Coronary artery (tissue), 2 donors: Measurements from ENCODE around the gene LONP2.

Experiments used
- DNase-seq: peaks from one replicate; pipeline ENCODE4 v3.0.0-alpha.2; 2017; ENCODE audit warnings: low spot score
- H3K27ac ChIP-seq, 2 donors: fragments of 200-600 bp; sonication (generic); one replicate each; pipeline ENCODE4 v1.5.1; 2016 to 2019
- H3K4me3 ChIP-seq: fragments of 200-600 bp; sonication (generic); 2 replicates; pipeline ENCODE4 v1.5.1; 2016; ENCODE audit warnings: mild to moderate bottlenecking, moderate library complexity
- CTCF ChIP-seq: fragments of 200-600 bp; sonication (generic); IDR thresholded peaks from one replicate; pipeline ENCODE4 v1.5.1; 2019; ENCODE audit warnings: antibody characterized with exemption

LONP2 gene

GRCh38 chr16:48330841-48331192 is 86.7 kb downstream of the LONP2 start:
- TF ChIP-seq CTCF, result no peak
- DNase-seq, result no peak
- no peak overlapping the region for H3K4me3 ChIP-seq
- no peak overlapping the region for H3K27ac ChIP-seq

DNA sequence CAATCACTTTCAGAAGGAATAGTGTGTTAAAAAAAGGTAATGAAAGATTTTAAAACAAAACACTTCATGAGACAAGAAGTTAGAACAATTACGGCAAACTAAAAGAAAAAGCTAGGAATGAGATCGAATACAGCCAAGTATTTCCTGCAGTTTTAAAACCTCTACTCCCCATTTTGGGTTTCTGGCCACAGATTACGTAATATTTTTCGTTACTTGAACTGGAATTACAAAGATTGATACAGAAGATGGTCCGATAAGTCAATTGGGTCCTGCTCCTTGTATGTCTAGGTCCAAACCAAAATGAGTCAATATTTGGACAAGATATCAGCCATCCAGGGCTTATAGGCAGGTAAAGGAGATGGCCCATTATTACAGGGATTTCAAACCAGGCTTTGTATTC is 88.9 kb downstream of the LONP2 start:
- H3K4me3 ChIP-seq, result no peak overlapping the region
- no peak for DNase-seq
- TF ChIP-seq CTCF, result no peak
- H3K27ac ChIP-seq, result no peak overlapping the region

GRCh38 chr16:48334325-48334724 is 90.2 kb downstream of the LONP2 start:
- Histone ChIP-seq H3K4me3 (no peak overlapping the region), H3K27ac (no peak overlapping the region)
- TF ChIP-seq CTCF, result no peak
- DNase-seq, result no peak

DNA sequence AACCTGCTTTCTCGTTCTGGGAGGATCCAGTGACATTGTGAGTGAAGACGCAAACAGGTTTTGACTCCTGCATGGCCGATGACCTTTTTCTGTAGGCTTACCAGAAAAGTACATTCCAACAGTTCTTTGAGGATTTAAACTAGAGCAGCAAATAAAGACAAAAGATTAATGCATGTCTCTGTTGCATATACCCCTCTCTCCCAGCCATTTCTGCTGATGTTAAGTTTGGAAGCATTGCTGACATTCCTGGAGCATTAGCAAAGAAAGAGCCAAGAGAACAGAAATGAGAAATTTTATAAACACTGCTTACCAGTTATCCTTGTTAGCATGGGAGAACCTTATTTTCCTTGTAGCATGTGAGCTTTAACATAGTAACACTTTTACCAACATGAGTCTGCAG is 91.9 kb downstream of the LONP2 start:
- DNase-seq, result no peak
- H3K4me3 ChIP-seq, result no peak overlapping the region
- no peak for TF ChIP-seq CTCF
- no peak overlapping the region for H3K27ac ChIP-seq

DNA sequence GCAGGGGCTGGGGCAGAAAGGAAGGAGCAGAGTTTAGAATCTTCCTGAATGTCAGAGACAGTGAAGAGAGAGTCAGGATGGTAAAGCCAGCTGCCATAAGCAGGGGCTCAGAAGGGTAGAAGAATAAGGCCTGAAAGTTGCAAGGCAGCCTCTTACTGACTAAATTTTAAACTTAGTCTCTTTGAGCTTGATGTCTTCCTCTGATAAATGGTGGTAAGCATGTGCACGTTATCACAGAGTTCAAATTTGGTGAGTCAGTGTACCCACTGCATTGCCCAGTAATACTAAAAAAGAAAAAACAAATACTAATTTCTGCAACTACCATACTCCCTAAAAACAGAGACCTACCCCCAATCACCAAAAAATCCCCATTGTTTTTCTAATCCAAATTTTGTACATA is 96.0 kb downstream of the LONP2 start:
- no peak overlapping the region for H3K27ac ChIP-seq
- no peak overlapping the region for H3K4me3 ChIP-seq
- no peak for TF ChIP-seq CTCF
- DNase-seq, result no peak

DNA sequence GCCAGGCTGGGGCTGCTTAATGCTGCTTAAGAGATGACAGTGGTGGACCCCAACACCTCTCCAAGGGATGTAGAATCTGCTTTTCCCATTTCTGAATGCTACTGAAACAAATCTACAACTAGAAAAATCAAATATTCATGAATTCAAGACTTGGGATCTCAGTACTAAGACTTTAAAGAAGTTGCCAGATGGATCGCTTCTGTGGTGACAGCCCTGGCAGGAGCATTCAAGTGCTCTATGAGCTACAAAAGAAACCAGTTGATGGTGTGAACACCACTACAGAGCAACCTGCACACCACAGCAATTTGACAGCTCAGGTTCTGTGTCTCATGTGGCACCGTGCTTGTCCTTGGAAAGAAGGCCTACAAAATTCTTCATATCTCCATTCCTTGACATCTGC is 98.5 kb downstream of the LONP2 start:
- no peak for TF ChIP-seq CTCF

GRCh38 chr16:48347191-48347865 is 103.2 kb downstream of the LONP2 start:
- no peak overlapping the region for H3K27ac ChIP-seq
- no peak overlapping the region for H3K4me3 ChIP-seq
- DNase-seq, result no peak
- TF ChIP-seq CTCF, result no peak

More for the DNA sequence above, 98.5 kb downstream of the LONP2 start:
- H3K4me3 ChIP-seq, result no peak overlapping the region
- no peak overlapping the region for H3K27ac ChIP-seq
- DNase-seq, result no peak
